T-helper 1 cell (primary cell): ENCODE data around the gene TDRD7.
"Not testable (repeated sequence)": the region's sequence is repeated elsewhere in the genome, so short reads cannot be mapped to it uniquely, and the experiment has no call there.

ENCODE experiments used
- DNase-seq, 5 donors: peaks; one replicate each; pipeline ENCODE4 v3.0.0-alpha.2; 2012 to 2020

TDRD7 gene

DNA sequence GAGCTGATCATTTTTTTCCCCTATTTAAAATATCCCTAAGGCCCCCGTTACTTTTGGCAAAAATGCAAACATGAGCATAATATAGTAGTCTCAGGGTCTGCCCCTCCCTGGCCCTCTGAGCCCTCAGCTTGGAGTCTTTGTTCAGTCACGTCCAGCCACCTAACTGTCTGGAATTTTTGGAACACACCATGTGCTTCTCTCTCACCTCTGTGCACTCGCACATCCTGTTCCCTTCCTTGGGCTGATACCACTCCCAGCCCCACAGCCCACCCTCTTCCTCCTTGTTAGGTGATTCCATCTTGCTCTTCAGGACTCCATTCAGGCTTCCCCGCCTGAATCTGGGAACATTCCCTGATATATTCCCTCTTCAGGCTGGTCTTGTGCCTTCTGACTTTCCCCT, 16.0 kb downstream of the TDRD7 start:
- DNase-seq, result no peak

DNA sequence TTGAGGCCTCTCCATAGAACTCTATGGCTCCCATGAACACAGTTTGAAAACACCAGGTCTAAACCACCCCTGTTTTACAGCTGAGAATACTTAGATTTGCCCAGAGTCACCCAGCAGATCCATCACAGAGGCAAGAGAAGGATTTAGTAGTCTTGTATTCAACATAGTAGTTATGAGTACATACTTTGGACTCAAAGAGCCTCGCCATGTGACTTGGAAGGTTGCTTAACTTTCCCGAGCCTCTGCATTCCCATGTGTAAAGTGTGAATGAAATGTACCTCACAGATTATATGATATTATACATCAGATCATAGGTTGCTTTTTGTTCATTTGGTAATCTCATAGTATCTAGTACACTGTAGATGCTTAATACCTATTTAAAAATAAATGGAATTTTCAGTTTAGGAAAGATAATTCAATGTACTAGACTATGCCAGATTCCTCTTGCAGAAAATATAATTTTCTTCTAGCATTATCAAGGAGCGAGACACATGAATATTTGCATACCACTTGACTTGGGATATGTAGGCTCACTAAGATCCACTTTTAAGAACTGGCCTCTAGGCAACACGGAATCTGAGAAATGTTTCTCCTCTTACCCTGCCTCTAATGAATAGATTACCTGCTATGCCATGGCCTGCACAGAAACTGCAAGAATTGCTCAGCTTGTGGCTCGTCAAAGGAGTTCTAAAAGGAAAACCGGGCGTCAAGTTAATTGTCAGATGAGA, 18.6 kb downstream of the TDRD7 start:
- DNase-seq, result no peak

DNA sequence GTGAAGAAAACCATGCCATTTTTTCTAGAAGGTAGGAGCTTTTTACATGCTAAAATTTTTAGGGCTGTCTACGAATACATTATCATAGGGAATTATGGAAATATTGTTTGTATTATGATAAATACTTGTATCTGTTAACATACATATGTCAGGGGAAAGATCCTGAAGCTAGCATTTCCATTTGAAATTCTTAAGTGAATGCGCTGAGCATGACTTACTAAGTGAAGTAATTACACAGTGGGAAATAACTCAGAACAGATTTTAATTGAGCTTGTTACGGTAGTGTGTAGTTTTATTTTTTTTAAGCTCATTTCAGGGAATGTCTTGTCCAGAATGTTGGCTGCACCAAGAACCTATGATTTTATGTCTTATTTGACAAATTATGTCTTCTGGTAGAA, 19.1 kb downstream of the TDRD7 start:
- no peak for DNase-seq

DNA sequence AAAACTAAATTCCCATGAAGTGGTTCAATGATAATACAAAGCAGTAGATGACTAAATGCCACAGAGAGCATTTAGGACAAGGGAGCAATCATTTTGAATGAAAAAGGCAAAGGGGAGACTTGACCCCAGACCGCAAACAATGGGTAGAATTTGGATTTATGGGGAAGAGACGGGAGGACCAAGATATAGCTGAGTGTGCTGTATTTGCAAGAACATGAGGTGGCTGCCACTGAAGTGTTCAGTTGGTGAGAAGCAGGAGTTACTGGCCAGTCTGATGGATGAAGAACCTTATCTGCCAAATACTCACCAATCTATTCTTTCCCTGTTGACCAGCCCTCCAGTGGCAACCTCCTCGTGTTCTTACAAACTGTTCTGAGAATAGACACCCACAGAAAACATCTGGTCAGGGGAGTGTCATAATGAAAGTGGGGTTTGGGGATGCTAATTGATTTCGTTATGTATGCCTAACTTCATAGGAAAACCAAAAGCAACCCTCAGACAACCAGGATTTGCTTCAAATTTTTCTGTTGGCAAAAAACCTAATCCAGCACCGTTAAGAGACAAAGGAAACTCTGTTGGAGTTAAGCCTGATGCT, 19.8 kb downstream of the TDRD7 start:
- peak in 1 of 5 donors; percentile 16 for DNase-seq

DNA sequence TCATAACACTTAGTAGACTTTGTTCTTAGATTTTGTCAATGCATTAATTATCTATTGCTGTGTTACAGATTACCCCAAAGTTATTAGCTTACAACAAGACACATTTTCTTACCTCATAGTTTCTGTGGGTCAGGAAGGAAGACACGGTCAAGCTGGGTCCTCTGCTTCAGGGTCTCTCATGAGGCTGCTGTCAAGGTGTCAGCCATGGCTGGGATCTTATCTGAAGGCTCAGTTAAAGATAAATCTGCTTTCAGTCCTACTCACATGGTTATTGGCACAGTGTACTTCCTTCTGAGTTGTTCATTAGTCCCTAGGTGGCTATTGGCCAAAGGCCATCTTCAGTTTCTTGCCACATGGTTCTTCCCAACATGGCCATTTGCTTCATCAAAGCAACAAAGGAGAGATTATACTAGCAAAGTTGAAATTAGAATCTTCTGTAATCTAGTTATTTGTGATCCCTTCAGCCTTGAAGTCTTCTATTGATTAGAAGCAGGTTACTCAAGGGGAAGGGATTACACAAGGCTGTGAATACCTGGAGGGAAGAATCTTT, 25.2 kb downstream of the TDRD7 start:
- DNase-seq, result no peak

DNA sequence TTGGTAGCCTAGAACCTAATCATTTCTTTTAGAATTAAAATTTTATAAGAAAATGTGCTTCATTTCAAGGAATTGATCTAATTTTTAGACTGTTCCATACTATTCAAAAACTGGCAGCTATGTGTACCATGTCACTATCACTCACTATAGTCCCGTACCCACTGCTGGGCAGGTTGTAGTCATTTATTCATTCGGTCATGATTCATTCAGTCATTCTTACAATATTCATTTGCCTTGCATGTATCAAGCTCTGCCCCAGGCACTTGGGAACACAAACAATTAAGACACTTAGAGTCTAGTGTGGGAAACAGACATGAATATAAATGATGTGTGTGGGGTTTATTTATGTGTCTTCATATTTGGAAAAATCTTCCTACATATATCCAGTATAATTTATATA, 26.4 kb downstream of the TDRD7 start:
- no peak for DNase-seq

DNA sequence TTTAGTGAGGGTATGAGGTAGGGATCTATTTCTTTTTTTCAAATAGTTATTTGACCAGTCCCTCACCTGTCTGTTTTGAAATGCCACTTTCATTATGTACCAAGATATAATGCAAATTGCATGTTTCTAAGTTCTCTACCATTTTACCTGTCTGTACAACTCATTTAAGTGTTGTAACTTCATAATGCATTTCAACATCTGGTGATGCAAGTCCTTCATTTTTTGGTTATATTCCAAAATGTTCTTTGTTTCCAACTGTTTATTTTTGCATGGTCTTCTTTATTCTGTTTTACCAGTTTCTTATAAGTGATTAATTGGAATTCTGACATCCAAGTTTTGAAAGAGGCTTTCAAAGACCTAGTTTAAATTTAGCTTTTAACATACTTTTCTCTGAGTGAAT, 26.8 kb downstream of the TDRD7 start:
- DNase-seq, result no peak

DNA sequence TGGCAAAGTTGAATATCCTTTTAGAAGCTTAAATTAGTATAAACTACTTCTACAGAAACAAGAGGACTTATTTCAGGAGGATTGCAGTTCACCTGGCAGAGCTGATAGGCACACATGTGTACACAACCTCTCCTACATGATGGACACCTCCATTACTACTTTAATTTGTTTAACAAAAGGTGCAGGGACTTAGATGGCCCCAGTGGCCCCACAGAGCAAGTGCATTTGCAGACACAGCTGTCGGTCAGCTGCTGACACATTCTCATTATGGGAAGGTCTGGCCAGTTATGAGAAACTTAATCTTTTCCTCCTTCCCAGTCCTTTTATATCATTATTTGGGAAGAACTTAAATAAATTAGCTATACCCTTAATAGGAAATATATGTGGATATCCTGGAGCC, 28.3 kb downstream of the TDRD7 start:
- no peak for DNase-seq

DNA sequence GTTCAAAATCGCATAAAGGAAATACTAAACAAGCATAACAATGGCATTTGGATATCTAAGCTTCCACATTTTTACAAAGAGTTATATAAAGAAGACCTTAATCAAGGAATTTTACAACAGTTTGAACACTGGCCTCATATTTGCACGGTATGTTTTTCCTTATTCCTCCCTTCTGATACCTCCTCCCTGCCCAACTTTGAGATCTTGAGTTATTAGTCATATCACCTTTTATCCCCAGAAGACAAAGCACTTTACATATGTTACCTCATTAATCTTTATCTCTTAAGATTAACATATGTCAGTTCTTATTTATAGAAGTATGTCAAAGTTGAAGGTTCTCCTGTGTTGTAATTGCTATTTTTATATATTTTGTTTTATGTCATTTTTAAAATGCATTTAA, 29.8 kb downstream of the TDRD7 start:
- no peak for DNase-seq

DNA sequence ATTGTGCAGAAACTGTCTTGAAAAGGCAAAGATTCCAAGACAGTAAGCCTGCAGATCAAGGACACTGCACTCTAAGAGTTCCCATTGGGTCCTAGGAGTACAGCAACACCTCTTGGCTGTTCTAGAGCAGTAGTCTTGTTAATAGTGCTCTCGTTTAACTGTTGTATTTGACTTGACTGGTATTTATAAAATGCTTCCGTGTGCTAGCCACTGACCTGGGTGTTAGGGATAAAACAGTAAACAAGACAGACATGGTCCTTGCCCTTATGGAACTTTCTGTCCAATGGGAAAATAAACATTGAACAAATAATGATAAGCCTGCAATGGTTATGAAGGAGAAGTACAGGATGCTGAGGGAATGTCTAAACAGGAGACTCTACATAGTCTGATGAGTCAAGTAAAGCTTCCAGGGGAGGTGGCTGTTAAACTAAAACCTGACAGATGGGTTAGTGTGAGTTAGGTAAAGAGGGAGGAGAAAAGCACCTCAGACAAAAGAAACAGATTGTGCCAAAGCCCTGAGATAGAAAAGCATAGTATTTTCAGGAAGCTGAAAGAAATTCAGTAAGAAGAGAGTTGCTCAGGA, 33.3 kb downstream of the TDRD7 start:
- no peak for DNase-seq

DNA sequence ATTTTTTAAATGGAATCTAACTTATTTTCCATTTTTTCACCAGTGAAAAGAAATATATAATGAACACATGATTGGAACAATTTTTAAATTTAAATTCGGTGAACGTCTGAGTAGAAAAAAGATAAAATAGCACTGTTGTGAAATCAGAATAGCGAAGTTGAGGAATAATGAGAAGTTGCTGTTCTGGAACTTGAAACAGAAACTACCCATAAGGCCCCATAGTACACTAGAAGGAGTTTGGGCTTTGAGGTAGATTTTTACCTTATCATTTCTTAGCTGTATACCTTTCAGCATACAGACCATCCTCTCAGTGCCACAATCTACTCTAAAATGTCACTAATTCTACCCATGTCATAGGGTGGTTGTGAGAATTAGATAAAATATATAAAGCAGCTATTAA, 35.1 kb downstream of the TDRD7 start:
- DNase-seq, result no peak

DNA sequence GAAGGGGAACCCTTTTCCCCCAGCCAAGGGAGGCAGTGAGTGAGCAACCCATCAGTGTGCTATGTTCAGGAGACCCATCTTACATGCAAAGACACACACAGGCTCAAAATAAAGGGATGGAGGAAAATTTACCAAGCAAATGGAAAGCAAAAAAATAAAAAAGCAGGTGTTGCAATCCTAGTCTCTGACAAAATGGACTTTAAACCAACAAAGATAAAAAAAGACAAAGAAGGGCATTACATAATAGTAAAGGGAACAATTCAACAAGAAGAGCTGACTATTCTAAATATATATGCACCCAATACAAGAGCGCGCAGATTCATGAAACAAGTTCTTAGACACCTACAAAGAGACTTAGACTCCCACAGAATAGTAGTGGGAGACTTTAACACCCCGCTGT, 41.7 kb downstream of the TDRD7 start:
- DNase-seq, result not testable (repeated sequence)

DNA sequence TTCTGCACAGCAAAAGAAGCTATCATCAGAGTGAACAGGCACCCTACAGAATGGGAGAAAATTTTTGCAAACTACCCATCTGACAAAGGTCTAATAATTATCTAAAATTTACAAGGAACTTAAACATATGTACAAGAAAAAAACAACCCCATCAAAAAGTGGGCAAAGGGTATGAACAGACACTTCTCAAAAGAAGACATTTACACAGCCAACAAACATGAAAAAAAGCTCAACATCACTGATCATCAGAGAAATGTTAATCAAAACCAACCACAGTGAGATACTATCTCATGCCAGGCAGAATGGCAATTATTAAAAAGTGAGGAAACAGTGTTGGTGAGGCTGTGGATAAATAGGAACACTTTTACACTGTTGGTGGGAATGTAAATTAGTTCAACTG, 44.9 kb downstream of the TDRD7 start:
- DNase-seq, result not testable (repeated sequence)

DNA sequence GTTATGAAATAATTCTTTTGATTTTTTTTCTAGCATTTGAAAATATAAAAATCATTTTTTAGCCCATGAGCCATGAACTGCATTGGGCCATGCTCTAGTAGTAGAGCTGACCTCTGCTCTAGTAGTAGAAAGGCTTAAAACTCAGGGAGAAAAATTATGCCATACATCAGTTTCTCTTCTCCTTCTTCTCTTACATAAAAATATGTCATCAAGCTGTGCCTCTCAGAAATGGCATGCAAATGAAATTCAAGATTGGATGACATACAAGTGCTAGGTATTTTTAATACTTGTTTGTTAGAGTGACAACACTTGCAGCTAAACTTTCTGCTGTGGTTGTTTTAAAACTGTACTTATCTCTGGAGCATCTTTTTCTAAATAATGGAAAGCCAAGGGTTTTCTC, 47.4 kb downstream of the TDRD7 start:
- DNase-seq, result no peak

DNA sequence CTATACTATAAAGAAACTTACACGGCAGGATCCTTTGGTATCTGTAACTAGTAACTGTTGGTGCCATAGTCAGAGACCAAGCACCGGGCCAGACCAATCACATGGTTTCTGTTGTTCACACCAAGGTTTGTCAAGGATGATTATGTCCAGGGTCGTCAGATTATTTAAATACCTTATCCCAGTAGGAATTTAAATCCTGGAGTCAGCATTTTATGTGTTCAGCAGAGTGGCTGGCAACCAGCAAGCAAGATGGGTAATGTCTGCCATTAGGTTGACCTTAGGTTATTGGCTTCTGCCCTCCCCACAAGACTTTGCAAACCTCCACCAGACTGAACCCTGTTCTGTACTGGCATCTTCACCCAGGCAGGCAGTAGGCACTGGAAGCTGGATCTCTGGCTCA, 50.3 kb downstream of the TDRD7 start:
- DNase-seq, result no peak

DNA sequence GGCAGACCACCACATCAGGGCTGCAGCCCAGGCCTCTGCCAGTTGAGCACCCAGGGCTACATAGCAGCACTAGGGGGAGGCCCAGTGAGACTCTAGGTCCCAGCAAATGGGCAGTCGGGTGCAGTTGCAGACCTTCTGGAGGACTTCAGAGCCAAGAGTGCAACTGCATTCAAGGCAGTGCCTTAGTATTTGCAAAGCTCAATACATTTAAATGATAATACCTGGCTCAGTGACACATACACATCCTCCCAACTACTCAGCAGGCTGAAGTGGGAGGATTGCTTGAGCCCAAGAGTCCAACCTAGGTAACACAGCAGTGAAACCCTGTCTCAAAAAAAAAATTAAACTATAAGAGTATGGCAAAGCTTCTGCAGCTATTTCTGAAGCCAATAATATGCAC, 51.0 kb downstream of the TDRD7 start:
- no peak for DNase-seq

DNA sequence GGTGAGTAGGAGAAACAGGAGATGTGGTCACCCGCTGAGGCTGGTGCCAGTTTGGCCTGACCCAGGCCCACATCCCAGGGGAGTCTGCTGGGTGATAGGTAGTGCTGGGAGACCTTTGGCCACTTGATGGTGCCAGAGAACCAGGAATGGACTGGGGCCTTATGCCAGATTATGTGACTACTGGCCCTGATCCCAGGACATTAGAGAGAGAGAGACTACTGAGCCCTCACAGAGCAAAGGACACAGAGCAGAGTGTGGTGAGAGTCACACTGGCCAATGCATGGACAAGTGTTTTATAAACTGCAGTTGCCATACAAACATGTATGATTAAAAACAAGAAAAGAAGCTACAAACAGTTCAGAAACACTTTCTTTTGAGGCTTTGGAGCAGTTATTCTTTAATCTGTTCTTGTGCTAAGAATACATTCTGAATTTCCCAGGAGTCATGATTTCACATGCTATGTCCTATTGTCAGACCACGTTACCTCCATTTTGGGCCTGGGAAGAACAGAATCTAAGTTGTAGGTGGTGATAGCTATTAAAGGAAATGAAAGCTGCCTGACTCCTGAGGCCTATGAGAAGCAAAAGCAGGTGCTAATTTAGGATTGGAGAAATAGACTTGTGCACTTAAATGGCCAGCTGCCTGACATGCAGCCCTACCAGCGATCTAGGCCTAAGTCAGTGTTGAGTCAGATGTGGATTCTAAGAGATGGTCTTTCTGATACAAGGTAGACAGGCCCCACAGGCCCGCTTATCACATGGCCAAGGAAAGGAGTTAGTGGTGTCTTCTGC, 57.0 kb downstream of the TDRD7 start:
- peak in 3 of 5 donors; percentile 4 to 55 (median 13) for DNase-seq

DNA sequence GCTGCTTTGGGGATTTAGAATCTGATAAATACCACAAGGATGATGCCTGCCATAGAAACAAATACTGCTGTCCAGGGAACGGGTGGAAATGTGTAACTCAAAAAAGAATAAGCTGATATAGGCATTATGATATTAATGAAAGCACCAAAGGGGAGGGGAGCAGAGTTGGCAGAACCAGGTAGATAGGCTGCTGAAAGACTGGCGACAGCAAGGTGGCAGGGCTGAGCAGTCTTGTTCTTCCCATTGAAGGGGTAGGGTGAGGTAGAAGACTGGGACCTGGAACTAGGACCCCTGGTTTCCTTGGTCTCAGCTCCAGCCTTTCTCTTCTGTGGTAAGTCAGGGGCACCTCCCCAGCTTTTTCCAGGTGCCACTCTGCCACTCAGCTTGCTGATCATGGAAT, 58.2 kb downstream of the TDRD7 start:
- no peak for DNase-seq

DNA sequence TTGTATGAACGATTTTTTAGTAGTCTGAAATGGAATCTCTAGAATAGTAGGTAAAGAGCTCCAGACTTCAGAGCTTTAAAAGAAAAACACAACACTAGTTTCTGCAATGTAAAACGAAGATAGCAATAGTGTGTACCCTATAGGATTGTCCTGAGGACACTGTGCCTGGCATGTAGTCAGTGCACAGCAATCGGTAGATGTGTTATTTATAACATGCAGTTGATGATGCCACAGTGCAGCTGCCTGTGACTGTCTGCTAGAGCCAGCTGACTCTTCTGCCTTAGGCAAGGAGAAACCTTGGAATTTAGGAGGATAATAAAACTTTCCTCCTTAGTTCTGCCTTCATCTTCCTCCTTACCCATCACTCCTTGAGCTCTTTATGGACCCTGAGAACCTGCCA, 61.8 kb downstream of the TDRD7 start:
- DNase-seq, result no peak

DNA sequence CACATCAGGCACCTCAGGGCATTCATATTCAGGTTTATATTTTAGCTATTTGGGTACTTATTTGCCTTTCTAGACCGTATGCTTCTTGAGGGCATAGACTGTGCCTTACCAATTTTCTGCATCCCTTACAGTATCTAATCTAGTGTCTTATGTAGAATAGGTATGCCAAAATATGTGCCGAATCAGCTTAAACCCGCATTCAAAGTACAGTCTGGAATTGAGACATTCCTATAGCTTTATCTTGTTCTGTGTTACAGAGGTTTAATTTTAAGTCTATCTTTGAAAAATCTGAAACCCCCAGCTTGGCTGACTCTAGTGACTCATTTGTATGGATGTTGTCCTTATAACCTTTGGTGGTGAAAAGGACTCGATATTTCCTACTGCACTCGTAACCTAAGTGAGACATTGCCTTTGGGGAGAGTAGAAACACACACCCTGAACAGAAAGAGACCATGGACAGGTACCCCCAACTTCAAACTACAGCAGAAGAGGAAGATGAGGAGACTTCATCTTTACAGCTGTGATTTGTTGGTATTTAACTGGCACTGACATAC, 62.6 kb downstream of the TDRD7 start:
- DNase-seq, result no peak

DNA sequence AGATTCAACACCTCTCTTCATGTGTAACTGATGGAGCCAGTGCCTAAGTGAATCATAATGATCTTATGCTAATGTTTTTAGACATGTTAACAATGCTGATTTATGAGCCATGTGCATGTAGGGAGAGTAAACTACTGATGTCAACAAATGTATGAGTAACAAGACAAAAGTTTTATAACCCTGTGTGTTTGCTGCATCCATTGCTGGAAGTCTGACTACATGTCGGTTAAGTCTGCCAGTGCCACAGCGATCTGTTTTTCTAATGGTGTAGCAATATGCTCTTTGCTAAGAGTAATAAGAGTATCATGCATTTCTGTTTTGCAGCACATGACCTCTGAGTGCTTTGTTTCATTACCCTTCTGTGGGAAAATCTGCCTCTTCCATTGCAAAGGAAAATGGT, 63.2 kb downstream of the TDRD7 start:
- DNase-seq, result no peak

DNA sequence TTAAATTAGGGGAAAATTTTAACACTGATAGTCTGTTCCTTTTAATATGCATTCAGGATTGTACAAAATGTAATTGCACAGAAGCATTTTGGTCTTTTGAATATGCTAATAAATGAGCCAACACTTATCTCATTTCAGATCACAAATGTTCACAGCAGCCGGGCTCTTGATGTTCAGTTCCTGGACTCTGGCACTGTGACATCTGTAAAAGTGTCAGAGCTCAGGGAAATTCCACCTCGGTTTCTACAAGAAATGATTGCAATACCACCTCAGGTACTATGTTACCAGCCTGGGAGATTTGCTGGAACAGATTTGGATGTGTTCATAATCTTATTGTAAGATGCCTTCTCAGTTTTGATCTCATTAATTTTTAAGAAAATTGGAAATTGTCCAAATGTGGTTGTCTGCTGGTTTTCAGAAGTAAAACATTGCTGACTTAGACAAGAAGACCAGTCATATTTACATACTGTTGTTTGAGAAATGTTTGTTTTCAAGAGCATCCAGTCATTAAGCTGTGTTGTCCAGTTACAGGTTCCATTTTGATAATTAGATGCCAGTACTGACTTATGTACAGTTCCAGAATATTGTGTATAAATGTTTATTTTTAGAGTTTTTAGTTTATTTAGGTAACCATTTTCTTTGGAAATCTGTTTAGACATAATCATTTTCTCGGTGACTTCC, 66.5 kb downstream of the TDRD7 start:
- DNase-seq, result no peak
